HTERT RPE-1 (cell line): ENCODE results near the gene PMS1.
"Not testable (repeated sequence)": the region's sequence is repeated elsewhere in the genome, so short reads cannot be mapped to it uniquely, and the experiment has no call there.

Experiments used
- in situ Hi-C: fragments of 300-500 bp; cut with MboI; formaldehyde crosslinking; loops from 4 replicates; pipeline ENCODE4 v1.14.3; 2020; ENCODE audit warnings: low sequenced_read_pairs

Gene PMS1

DNA sequence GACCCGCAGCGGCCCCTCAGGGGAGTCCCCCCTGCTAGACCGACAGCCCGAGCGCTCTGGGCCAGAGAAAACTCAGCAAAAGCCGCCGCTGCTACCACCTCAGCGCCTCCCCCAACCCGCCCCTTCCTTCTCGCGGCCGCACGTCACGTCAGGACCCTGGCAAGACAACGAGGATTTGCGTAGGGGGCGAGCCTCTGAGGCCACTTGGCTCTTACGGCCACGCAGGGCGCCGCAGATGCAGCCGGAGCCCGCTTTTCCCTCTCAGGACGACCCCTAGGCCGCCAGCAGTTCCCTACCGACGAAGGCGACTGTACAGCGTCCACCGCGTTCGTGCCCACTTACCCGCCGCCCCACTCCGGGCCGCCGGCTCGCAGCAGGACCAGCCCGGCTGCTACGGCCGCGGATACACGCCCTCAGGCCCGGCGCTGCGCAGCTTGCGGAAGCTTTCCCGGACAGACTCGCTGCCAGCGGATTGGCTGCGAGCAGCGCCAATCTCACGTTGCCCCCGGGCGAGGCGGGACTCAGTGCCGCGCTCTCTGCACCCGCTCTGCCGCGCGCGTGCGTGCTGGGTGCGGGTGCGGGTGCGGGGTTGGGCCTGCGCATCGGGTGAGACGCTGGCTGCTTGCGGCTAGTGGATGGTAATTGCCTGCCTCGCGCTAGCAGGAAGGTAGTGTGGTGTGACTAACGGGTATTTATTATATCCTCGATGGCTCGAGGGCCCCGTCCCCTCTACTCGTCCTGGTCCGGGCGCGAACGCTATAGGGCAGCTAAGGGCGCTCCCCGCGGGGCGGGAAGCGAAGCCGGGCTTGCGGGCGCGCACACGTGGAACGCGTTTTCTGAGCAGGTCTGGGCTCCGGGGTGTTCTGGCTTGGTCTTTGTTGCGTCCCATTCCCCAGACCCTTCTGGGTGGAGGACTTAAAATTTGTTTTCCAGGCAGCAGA, at the start of gene PMS1, which contains the start of gene ORMDL1:
Gene PMS1 (plus strand): TSS at position 524 of the 941 bp plus-strand sequence. CDS start 7,360 bp downstream, outside the sequence.
Gene ORMDL1 (minus strand): TSS at position 413 of the 941 bp plus-strand sequence. CDS start 1,744 bp downstream, outside the sequence.
- in situ Hi-C loops, result no loop called here

DNA sequence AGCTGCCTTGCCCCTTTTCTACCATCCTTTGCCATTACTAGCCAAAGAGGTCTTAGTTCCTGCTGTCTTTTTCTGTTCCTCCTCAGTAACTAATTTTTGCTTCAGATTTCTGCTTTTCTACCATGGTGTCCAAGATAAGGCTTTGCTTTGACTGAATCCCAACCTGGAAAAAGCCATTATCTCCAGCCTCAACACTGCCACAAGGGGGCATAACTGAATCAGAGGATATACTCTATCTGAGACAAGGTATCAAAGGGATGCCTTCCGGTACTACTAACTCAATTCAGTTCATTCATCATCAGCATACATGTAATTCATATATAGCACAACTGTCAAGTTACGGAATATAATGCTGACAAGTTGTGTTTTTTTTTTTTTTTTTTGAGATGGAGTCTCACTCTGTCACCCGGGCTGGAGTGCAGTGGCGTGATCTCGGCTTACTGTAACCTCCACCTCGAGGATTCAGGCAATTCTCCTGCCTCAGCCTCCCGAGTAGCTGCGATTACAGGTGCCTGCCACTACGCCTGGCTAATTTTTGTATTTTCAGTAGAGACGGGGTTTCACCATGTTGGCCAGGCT, 33.1 kb upstream of the PMS1 start:
- in situ Hi-C loops, result no loop called here

DNA sequence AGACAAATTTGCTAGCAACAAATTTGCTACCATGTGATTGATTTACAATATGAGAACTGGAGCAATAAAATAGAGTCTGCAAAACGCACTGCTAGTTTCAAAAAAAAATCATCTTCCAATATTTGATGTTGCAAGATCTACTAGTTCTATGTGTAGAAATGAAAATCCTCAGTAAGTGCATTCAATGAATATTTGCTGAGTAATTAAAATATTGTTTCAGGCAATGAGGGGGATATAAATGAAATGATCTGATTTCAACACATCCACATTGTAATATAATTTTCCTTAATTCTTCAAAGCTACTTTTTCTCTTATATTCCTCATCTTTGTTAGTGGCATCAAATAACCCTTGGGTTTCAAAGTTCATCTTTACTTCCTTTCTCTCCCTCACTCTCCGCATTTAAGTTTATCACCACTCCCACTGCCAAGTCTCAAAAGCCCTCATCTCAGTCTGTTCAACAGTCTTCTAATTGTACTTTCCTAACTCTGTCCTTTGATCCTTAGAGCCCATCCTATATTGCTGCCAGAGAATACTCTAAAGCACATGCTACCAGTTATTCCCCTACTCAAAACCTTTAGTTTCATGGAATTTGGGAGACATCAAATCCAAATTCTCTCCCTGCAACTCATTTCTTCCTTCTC, 27.8 kb upstream of the PMS1 start:
- in situ Hi-C loops, result no loop called here

DNA sequence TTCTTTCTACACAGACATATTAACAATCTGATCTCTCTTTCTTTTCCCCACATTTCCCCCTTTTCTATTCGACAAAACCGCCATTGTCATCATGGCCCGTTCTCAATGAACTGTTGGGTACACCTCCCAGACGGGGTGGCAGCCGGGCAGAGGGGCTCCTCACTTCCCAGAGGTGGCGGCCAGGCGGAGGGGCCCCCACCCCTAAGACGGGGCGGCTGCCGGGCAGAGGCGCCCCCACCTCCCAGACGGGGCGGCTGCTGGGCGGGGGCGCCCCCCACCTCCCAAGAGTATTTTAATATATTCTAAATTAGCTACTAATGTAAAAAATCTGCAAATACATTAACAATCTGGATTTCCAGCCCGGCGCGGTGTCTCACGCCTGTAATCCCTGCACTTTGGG, 24.1 kb upstream of the PMS1 start:
- in situ Hi-C loops, result not testable (repeated sequence)

DNA sequence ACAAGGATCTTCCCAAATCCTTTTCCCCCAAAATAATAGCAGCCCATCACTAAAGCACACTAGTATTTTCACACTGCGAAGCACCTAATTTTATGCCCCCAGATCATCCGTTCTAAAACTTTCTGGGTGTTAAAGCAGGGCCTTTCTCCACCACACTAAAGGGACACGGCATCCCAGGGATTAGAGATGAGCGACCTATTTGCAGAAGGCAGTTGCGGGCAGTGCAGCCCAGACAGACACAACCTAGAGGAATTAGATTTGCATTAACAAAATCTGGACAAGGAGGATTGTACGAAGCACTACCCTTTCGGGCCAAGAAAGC, 22.1 kb upstream of the PMS1 start:
- in situ Hi-C loops, result no loop called here

DNA sequence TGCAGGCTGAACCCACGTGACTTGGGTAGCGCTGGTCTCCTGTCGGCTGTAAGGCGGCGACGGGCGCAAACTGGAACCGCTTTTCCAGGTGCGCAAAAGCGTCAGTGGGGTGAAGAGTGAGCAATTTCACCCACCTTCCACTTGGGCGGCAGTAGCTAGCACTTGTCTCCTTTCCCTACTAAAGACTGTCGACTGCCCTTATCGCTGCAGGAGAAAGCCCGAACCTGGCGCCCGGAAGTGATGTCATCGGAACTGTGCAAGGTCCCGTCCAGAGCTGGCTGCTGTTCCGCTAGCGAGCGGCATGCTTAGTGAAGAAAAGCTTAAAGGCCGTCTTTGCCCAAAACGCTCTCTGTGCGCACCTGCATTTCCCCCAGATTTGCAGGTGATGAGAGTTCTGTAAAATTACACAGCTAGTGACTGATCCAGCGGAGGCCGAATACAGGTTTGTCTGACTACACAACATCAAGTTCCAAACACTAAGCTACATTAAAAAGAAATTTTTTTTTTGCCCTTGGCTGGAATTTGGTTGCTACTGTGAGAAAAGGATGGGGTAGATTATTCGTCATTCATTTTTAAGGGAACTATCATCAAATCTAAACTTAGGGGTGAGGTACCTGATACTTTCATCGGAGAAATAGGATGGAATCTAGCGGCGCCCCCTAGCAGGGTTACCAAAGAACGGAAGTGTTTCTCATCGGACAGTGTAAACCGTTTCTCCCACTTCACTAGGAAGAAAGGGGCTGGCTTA, 21.5 kb upstream of the PMS1 start, which contains the start of gene OSGEPL1:
Gene OSGEPL1 (minus strand): TSS at position 242 of the 748 bp plus-strand sequence. CDS start 1,152 bp downstream, outside the sequence.
- in situ Hi-C loops, result no loop called here

DNA sequence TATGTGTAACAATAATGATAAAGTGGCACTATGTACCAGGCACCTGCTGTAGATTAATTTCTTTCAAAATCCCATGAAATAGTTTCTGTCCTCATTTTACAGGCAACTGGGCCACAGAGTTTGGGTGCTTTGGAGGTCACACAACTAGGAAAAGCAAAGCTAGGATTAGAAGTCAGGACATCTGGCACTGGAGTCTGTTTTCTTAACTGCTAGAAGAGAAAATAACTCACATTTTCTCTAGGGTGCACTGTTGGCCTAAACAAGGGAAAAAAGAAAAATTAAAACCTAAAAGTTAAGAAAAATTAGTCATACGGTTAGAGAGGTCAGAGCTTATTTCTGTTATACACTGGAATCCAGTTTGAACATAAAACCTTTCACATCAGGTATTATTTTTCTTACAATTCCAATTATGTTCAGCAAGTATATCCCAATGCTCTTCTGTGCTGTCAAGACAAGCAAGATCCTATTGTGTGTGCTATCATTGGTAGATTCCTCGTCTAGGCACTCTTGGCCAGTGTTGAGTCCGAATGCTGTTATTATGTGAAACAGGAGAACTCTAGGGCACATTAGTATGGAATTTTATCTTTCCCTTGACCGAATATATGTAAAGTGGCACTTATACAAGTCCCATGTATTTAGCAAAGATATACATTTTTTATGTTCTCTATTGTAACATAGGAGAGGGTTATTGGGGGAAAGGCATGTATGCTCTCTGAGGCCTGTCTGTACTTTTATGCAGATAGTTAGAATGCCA, 20.2 kb upstream of the PMS1 start:
- in situ Hi-C loops, result no loop called here

DNA sequence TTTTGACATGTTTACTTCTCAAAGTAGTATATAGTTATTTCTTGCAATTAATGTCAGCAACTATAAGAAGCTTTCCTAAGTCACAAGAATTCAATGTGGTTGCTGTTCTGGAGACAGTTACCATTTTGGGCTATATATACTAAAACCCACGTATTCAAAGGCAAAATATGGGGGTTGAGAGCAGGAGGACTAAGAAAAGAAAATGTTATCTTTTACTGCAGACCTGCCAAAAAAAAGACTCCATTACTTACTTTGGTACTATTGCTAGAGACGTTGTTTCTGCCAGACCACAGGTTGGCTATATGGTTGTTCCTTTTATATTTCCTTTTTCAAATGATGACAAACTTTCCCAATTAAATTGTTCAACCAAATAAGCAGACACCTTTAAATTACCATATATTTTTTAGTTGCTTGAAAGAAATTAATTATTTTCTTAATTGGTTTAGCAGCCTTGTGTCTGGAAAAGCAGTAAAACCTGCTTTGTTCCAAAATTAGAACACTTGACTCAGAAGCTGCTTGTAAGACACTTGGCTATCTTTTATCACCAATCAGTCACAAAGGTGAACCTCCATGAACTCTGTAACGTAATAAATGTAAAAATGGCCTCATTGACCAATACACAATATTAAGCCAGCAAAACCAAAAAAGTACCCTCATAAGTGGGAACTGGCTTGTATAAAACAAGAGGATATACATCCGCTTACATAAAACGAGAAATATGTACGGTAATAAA, 13.5 kb upstream of the PMS1 start:
- in situ Hi-C loops, result no loop called here

DNA sequence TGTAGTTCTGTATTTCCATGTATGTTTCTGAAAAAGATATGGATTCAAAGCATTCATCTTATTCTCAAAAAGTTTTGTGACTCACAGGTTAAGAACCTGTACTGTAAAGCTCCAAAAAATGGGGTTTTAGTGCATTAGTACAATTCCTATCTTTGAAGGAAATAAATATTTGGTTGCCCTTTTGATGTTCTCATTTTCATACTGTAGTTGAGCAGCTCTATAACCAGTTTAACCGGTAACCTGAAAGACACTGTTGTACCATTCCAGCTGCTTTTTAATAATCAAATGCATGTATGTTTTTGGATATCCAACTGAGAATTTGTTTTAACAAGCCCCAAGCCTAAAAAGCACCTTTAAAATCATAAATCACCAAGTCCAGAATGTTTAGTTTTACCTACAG, 12.0 kb upstream of the PMS1 start:
- in situ Hi-C loops, result no loop called here

DNA sequence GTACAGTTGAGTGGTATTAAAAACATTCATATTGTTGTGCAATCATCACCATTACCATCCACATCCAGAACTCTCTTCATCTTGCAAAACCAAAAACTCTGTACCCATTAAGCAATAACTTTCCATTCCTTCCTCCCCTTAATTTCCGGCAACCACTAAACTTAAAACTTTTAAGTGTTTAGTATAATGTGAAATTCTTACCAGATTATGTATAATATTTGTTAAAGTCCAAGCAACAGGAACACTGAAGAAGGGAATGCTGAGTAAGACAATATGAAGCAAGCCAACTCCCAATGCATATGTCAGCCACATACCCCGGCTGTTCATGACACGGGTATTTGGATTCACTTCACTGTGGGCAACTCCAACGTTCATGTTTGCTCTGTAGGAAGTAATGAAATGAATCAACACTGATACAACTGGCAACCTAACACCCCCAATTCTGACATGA, 2.0 kb upstream of the PMS1 start:
- in situ Hi-C loops, result no loop called here

DNA sequence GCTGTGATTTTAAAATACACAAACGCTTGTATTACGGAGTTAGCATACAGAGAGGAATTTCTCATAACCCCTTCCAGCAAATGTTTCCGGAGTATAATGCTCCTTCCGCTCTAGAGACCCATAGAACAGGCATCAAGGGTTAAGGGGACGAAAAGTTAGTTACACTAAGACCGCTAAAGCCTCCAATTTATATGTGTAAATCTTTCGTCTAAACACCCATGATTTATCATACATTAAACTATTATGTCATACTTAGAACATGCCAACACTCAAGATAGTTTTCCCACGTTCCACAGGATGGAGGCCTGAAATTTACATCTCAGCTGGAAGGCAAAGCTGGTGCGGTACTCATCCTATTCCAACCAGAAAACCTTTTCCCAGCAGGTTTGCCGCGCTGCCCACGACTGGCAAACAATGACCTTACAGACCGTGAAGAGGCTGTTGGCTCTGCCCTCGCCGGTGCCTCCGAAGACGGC, 761 bp upstream of the PMS1 start:
- in situ Hi-C loops, result no loop called here

DNA sequence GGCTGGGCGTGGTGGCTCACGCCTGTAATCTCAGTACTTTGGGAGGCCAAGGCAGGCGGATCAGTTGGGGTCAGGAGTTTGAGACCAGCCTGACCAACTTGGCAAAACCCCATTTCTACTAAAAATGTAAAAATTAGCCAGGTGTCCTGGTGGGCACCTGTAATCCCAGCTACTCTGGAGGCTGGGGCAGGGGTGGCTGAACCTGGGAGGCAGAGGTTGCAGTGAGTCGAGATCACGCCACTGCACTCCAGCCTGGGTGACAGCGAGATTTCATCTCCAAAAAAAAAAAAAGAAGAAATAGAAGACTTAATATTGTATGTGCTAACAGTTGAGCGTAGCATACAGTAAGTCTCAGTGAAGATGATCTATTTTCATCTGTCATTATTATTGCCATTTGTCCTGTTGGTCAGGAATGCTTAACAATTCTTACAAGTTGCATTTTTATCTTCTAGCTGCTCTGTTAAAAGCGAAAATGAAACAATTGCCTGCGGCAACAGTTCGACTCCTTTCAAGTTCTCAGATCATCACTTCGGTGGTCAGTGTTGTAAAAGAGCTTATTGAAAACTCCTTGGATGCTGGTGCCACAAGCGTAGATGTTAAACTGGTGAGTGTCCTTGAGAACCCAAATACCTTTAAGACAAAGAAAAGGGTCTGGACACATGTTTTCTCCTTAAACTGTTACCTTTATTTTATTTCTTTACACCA, 7.2 kb downstream of the PMS1 start:
- in situ Hi-C loops, result no loop called here

DNA sequence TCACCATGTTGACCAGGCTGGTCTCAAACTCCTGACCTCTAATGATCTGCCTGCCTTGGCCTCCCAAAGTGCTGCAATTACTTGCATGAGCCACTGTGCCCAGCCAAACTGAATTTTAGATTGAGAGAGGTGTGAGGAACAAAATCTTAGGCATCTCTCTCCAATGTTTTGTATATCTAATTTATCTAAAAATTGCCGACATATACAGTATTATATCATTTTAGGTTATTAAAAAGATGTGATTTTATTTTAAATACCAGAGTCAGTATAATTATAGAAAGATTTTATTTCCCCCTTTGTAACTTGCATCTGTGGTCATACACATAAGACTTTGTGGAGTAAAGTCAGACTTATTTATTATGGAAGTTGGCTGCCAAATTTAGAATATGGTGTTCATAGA, 10.1 kb downstream of the PMS1 start:
- in situ Hi-C loops, result no loop called here

DNA sequence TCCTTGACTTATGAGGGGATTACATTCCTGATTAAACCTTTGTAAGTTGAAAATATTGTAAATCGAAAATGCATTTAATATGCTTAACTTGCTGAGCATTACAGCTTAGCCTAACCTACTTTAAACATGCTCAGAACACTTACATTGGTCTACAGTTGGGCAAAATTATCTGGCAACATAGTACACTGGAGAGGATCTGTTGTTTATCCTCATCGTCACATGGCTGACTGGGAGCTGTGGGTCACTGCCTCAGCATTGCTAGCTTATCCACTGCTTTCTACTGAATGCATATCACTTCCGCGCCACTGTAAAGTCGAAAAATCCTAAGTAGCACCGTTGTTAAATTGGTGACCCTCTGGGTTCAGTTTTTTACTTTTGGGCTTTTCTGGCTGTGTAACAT, 13.7 kb downstream of the PMS1 start:
- in situ Hi-C loops, result no loop called here

DNA sequence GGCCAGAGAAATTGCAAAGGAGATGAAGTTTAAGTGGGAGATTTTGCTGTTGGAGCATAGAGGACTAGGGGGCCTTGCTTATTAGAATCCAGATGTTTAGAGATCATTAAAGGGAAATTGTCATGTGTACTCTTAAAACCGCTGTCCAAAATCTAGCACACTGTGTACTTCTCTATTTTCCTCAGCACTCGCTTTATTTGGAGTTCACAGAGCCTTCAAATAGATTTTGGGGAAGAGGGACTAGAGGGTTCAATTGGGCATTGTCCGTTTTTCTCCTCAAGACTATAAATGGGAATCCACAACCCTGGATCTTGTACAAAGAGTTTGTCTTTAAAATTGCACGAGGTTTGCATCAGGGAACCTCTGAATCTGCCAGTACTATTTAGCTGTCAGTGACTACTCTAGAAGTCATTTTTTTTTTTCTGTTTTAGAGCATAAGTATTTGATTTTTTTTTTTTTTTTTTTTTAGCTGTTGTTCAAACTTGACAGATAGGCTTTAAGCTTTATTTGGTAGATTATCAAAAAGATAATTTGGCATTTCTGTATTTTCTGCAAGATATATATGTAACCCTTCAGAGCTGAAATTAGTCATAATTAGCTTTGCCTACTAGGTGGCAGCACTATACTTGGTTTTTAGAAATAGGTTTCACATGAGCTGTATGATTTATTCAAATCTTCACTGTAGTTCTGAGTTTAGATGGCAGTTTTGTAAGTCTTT, 14.2 kb downstream of the PMS1 start:
- in situ Hi-C loops, result no loop called here

DNA sequence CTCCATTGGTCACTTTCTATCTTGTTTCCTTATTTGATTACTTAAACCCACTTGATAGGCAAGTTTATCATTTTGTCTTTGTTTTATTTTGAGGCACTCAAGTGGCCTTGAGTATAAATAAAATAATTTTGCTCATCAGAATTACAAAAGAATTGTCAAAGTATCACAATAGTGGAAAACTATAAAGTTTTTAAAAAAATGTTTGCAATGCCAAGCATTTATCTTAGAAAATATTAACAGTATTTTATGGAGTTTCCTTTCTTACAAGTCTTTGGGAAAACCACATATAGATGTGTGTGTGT, 14.7 kb downstream of the PMS1 start:
- in situ Hi-C loops, result no loop called here

DNA sequence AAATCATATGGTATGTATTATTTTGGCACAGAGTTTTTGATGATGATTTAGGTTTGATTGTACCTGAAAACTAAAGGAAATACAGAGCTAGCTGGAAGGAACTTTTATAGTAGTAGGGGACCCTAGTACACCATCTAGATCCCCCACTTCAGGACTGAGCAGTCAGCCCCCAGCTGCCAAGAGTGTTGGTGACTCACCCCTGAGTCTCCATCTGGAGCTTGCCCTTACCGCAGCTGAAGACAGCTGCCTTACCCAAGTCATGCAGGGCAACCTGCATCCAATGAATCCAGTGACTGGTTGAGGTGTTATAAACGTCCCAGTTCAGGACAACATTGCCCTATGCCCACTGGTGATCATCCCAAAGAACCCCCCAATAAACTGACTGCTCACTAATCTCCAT, 15.3 kb downstream of the PMS1 start:
- in situ Hi-C loops, result no loop called here

DNA sequence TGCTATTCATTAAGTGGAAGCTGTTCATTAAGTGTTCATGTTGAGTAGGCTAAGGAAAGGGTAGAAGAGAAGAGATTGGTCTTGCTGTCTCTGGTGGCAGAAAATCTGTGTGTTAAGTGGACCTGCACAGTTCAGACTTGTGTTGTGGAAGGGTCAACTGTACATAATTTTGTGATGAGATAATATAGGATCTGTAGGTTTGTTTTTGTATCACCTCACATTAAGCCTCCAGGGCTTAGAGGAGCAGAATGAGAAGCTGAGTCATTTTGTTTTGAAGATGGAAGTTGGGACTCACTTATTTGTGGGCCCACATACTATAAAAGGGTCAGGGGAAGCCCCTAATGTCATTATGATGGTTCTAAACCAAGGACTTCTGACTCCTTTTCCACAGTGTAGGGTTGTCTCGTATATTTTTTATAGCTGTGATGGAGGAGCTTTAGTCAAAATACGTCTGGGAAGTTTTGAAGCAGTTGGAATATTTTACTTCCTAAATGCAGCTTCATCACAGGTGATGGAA, 18.2 kb downstream of the PMS1 start:
- in situ Hi-C loops, result no loop called here
